ENCODE measurements around the gene USP48. TPM values are rescaled to one million over a fixed set of nuclear protein-coding genes. Genes with fewer than 3 reads are reported as not detected.

Gene USP48
- total and polyA plus RNA-seq, 5 donors from 2014 or later: 31.3 to 126 (median 39.2) TPM

- H3K4me3 Mint-ChIP-seq: peak overlapping the region in 2 of 4 donors; percentile 27 to 60
- Histone ChIP-seq H3K27ac (ENCODE audit: insufficient read depth, low read length, poor library complexity, severe bottlenecking) (no peak overlapping the region), H3K27me3 (ENCODE audit: control insufficient read depth, insufficient read depth, low read length) (no peaks in the 10 kb centered on the region), H3K9me3 (ENCODE audit: control insufficient read depth in 2 of 2, low read length in 2 of 2) (no peaks in the 10 kb centered on the region), H3K4me3 (ENCODE audit: low read depth, low read length) (no peak overlapping the region), H3K36me3 (ENCODE audit: control insufficient read depth, insufficient read depth, low read length) (no peaks in the 10 kb centered on the region), H3K4me1 (ENCODE audit: control insufficient read depth, insufficient read depth, low read length, poor library complexity, severe bottlenecking) (peaks cover 16% of the 10 kb centered on the region)
- peaks cover 34% of the 10 kb centered on the region for H3K27me3 Mint-ChIP-seq
- H3K4me1 Mint-ChIP-seq: peaks cover 3 to 17% (median 11%) of the 10 kb centered on the region in 4 donors
- DNase-seq: no peak
- peaks cover 0 to 3% (median 0%) of the 10 kb centered on the region in 7 donors for H3K9me3 Mint-ChIP-seq
- H3K36me3 Mint-ChIP-seq: no peaks in the 10 kb centered on the region
- no peak overlapping the region for H3K27ac Mint-ChIP-seq
- no peak for ATAC-seq (ENCODE audit: low read depth in 2 of 2)
Measured at GRCh38 chr1:21649315-21649714, 133.6 kb downstream of the USP48 start.

GRCh38 chr1:21648791-21649190 is 134.2 kb downstream of the USP48 start:
- Histone ChIP-seq H3K9me3 (ENCODE audit: control insufficient read depth in 2 of 2, low read length in 2 of 2) (no peaks in the 10 kb centered on the region), H3K36me3 (ENCODE audit: control insufficient read depth, insufficient read depth, low read length) (no peaks in the 10 kb centered on the region), H3K4me1 (ENCODE audit: control insufficient read depth, insufficient read depth, low read length, poor library complexity, severe bottlenecking) (peaks cover 16% of the 10 kb centered on the region), H3K4me3 (ENCODE audit: low read depth, low read length) (no peak overlapping the region), H3K27ac (ENCODE audit: insufficient read depth, low read length, poor library complexity, severe bottlenecking) (no peak overlapping the region), H3K27me3 (ENCODE audit: control insufficient read depth, insufficient read depth, low read length) (no peaks in the 10 kb centered on the region)
- no peak for DNase-seq
- ATAC-seq (ENCODE audit: low read depth in 2 of 2): no peak
- H3K27ac Mint-ChIP-seq: peak overlapping the region in 1 of 3 donors; percentile 20
- H3K4me3 Mint-ChIP-seq: no peak overlapping the region
- no peaks in the 10 kb centered on the region for H3K36me3 Mint-ChIP-seq
- peaks cover 0 to 3% (median 0%) of the 10 kb centered on the region in 7 donors for H3K9me3 Mint-ChIP-seq
- H3K27me3 Mint-ChIP-seq: peaks cover 36% of the 10 kb centered on the region
- H3K4me1 Mint-ChIP-seq: peaks cover 0 to 17% (median 11%) of the 10 kb centered on the region in 4 donors

GRCh38 chr1:21648352-21648730 is 134.6 kb downstream of the USP48 start:
- Mint-ChIP-seq H3K27ac (peak overlapping the region in 1 of 3 donors; percentile 20), H3K9me3 (peaks cover 0 to 3% (median 0%) of the 10 kb centered on the region in 7 donors)

GRCh38 chr1:21647431-21648351 is 135.3 kb downstream of the USP48 start:
- no peaks in the 10 kb centered on the region for H3K27me3 ChIP-seq (ENCODE audit: control insufficient read depth, insufficient read depth, low read length)

More at GRCh38 chr1:21648352-21648730, 134.6 kb downstream of the USP48 start:
- Histone ChIP-seq H3K4me3 (ENCODE audit: low read depth, low read length) (no peak overlapping the region), H3K27me3 (ENCODE audit: control insufficient read depth, insufficient read depth, low read length) (no peaks in the 10 kb centered on the region), H3K4me1 (ENCODE audit: control insufficient read depth, insufficient read depth, low read length, poor library complexity, severe bottlenecking) (peaks cover 16% of the 10 kb centered on the region), H3K9me3 (ENCODE audit: control insufficient read depth in 2 of 2, low read length in 2 of 2) (no peaks in the 10 kb centered on the region), H3K36me3 (ENCODE audit: control insufficient read depth, insufficient read depth, low read length) (no peaks in the 10 kb centered on the region), H3K27ac (ENCODE audit: insufficient read depth, low read length, poor library complexity, severe bottlenecking) (no peak overlapping the region)
- H3K36me3 Mint-ChIP-seq: no peaks in the 10 kb centered on the region
- peaks cover 0 to 17% (median 11%) of the 10 kb centered on the region in 4 donors for H3K4me1 Mint-ChIP-seq
- DNase-seq (no peak), ATAC-seq (ENCODE audit: low read depth in 2 of 2) (no peak)
- H3K27me3 Mint-ChIP-seq: peaks cover 36% of the 10 kb centered on the region
- no peak overlapping the region for H3K4me3 Mint-ChIP-seq

GRCh38 chr1:21645550-21645949 is 137.4 kb downstream of the USP48 start:
- Mint-ChIP-seq H3K4me3 (no peak overlapping the region), H3K36me3 (no peaks in the 10 kb centered on the region), H3K27ac (no peak overlapping the region), H3K4me1 (no peaks in the 10 kb centered on the region), H3K9me3 (peaks cover 0 to 1% (median 0%) of the 10 kb centered on the region in 7 donors), H3K27me3 (peaks cover 22% of the 10 kb centered on the region)
- Histone ChIP-seq H3K9me3 (ENCODE audit: control insufficient read depth in 2 of 2, low read length in 2 of 2) (no peaks in the 10 kb centered on the region), H3K27ac (ENCODE audit: insufficient read depth, low read length, poor library complexity, severe bottlenecking) (no peak overlapping the region), H3K4me3 (ENCODE audit: low read depth, low read length) (no peak overlapping the region), H3K36me3 (ENCODE audit: control insufficient read depth, insufficient read depth, low read length) (no peaks in the 10 kb centered on the region), H3K4me1 (ENCODE audit: control insufficient read depth, insufficient read depth, low read length, poor library complexity, severe bottlenecking) (peaks cover under 1% of the 10 kb centered on the region), H3K27me3 (ENCODE audit: control insufficient read depth, insufficient read depth, low read length) (no peaks in the 10 kb centered on the region)
- DNase-seq: no peak
- no peak for ATAC-seq (ENCODE audit: low read depth in 2 of 2)

More at GRCh38 chr1:21647431-21648351, 135.3 kb downstream of the USP48 start:
- Mint-ChIP-seq H3K27me3 (peaks cover 30% of the 10 kb centered on the region), H3K4me3 (peak overlapping the region in 1 of 4 donors; percentile 21), H3K27ac (no peak overlapping the region), H3K36me3 (no peaks in the 10 kb centered on the region), H3K4me1 (peaks cover 0 to 15% (median 10%) of the 10 kb centered on the region in 4 donors), H3K9me3 (peaks cover 0 to 3% (median 0%) of the 10 kb centered on the region in 7 donors)
- ATAC-seq (ENCODE audit: low read depth in 2 of 2): no peak
- Histone ChIP-seq H3K4me1 (ENCODE audit: control insufficient read depth, insufficient read depth, low read length, poor library complexity, severe bottlenecking) (peaks cover 13% of the 10 kb centered on the region), H3K36me3 (ENCODE audit: control insufficient read depth, insufficient read depth, low read length) (no peaks in the 10 kb centered on the region), H3K4me3 (ENCODE audit: low read depth, low read length) (no peak overlapping the region), H3K27ac (ENCODE audit: insufficient read depth, low read length, poor library complexity, severe bottlenecking) (no peak overlapping the region), H3K9me3 (ENCODE audit: control insufficient read depth in 2 of 2, low read length in 2 of 2) (no peaks in the 10 kb centered on the region)
- DNase-seq: peak in 1 of 3 donors; percentile 26

- no peaks in the 10 kb centered on the region for H3K36me3 ChIP-seq (ENCODE audit: control insufficient read depth, insufficient read depth, low read length)
- no peak for ATAC-seq (ENCODE audit: low read depth in 2 of 2)
- Mint-ChIP-seq H3K9me3 (peaks cover 0 to 1% (median 0%) of the 10 kb centered on the region in 7 donors), H3K27me3 (peaks cover 22% of the 10 kb centered on the region), H3K4me3 (no peak overlapping the region), H3K27ac (no peak overlapping the region), H3K36me3 (no peaks in the 10 kb centered on the region), H3K4me1 (no peaks in the 10 kb centered on the region)
- H3K27me3 ChIP-seq (ENCODE audit: control insufficient read depth, insufficient read depth, low read length): no peaks in the 10 kb centered on the region
- H3K4me1 ChIP-seq (ENCODE audit: control insufficient read depth, insufficient read depth, low read length, poor library complexity, severe bottlenecking): no peaks in the 10 kb centered on the region
- DNase-seq: no peak
- no peak overlapping the region for H3K4me3 ChIP-seq (ENCODE audit: low read depth, low read length)
- H3K27ac ChIP-seq (ENCODE audit: insufficient read depth, low read length, poor library complexity, severe bottlenecking): no peak overlapping the region
- no peaks in the 10 kb centered on the region for H3K9me3 ChIP-seq (ENCODE audit: control insufficient read depth in 2 of 2, low read length in 2 of 2)
Measured at GRCh38 chr1:21644906-21645305, 138.0 kb downstream of the USP48 start.

GRCh38 chr1:21644348-21644747 is 138.6 kb downstream of the USP48 start:
- no peak for ATAC-seq (ENCODE audit: low read depth in 2 of 2)
- no peaks in the 10 kb centered on the region for H3K36me3 Mint-ChIP-seq
- peaks cover 0 to 1% (median 0%) of the 10 kb centered on the region in 7 donors for H3K9me3 Mint-ChIP-seq
- Histone ChIP-seq H3K4me1 (ENCODE audit: control insufficient read depth, insufficient read depth, low read length, poor library complexity, severe bottlenecking) (no peaks in the 10 kb centered on the region), H3K9me3 (ENCODE audit: control insufficient read depth in 2 of 2, low read length in 2 of 2) (no peaks in the 10 kb centered on the region), H3K36me3 (ENCODE audit: control insufficient read depth, insufficient read depth, low read length) (no peaks in the 10 kb centered on the region), H3K4me3 (ENCODE audit: low read depth, low read length) (no peak overlapping the region), H3K27me3 (ENCODE audit: control insufficient read depth, insufficient read depth, low read length) (no peaks in the 10 kb centered on the region), H3K27ac (ENCODE audit: insufficient read depth, low read length, poor library complexity, severe bottlenecking) (no peak overlapping the region)
- DNase-seq: no peak
- peaks cover 22% of the 10 kb centered on the region for H3K27me3 Mint-ChIP-seq
- H3K4me1 Mint-ChIP-seq: no peaks in the 10 kb centered on the region
- no peak overlapping the region for H3K4me3 Mint-ChIP-seq
- H3K27ac Mint-ChIP-seq: no peak overlapping the region
